T-helper 2 cell treated with Interferon-gamma antibody and Interleukin-4, amounts not matched to agents 100 ng/mL and 5 ng/mL, for 36 hours (primary cell): ENCODE results near the gene LDAH. TPM values are rescaled to one million over a fixed set of nuclear protein-coding genes. Genes with fewer than 3 reads are reported as not detected.
"Not testable (repeated sequence)": the region's sequence is repeated elsewhere in the genome, so short reads cannot be mapped to it uniquely, and the experiment has no call there.

Experiments
- intact Hi-C: fragments of 100-400 bp; cut with micrococcal nuclease; formaldehyde crosslinking; loops from one replicate; pipeline ENCODE4 v1.15.1; 2023
- total RNA-seq: library from RNA; stranded (reverse); gene quantifications from 2 replicates; pipeline ENCODE4 v1.2.3, GENCODE V29; 2022

Gene LDAH
- total RNA-seq = 31.3 and 33.6 TPM in 2 replicates

DNA sequence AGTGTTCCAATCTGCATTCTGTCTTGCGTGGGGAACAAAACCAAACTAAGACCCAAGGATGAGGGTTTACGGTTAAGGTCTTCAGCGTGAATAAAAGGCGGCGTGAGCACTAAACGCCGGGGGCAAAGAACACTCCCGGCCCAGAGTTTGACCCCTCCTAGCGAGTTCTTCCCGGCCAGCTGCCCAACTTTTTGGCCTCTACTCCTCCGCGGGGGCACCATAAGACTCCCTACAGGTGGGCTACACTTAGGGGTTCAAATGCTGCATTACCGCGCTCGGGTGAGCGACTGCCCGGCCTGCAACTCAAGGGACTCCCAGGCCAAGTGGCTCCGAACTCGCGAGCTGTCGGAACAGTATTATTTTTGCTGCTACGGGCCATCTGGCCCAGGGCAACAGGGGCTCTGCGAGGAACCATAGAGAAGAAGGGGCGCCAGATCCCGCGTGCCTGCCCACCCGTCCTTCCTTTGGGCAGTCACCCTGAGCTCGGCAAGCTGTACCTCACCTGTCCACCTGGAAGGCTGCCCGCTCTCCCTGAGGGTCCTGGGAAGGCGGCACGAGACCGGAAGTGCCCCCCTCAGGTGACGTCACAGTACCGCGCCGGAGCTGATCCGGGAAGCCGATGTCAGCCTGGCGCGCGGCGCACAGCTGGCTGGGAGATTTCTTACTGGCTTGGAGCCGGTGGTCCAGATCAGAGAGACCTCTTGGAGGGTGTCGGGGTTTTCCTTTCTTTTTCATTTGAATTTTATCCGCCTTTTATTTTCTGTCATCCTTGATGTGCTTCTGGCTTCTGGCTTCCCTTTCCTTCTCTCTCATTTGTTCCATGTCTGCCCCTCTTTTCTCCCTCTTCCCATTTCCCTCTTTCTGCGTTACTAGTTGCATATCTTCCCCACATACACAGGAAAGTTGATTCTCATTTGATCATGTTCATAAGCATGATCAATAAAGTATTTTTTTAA is at the start of gene LDAH:
LDAH (minus strand) TSS at position 567 of the 956 bp plus-strand sequence. CDS start 21,638 bp downstream, outside the sequence.
- intact Hi-C loops = loop anchor here (1.0 to 10.0 kb wide), 8 partner anchors 44 to 1476 kb away; partner anchors contain the start of genes HS1BP3, LAPTM4A, PUM2 and TTC32

DNA sequence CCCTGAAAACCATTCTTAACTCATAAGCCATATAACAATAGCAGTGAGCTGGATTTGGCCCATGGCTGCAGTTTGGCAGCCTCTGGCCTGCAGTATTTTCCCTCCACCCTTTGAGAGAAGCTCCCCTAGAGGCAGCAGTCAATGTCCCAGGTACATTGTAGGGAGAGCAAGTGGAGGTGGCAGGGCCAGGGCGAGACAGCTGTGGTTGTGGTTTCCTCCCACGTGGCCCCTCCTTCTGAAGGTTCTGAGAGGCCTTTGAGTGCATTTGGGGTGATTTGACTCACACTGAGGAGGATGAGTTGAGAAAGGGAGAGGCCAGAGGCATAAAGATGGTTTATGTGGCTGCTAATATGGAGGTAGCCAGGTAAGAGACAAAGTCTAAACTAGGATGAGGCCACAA is 45.5 kb upstream of the LDAH start:
- intact Hi-C loops = loop anchor here (5.0 kb wide), 1 partner anchor 46 kb away; the partner anchor contains the start of gene LDAH

DNA sequence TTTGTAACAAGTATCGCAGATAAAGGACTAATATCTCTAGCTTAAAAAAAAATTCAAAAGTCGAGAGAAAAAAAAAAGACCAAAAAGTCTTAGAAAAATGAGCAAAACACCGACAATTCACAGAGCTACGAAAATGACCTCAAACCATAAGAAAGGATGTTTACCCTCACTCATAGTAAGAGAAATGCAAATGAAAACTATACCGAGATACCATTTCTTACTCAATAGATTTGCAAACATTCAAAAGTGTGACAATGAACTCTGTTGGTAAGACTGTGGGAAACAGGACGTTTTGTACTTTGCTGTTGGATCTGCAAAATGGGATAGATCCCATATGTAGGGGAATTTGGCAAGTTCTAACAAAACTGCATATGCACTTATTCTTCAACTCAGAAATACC is 39.9 kb upstream of the LDAH start:
- intact Hi-C loops = no loop called here

DNA sequence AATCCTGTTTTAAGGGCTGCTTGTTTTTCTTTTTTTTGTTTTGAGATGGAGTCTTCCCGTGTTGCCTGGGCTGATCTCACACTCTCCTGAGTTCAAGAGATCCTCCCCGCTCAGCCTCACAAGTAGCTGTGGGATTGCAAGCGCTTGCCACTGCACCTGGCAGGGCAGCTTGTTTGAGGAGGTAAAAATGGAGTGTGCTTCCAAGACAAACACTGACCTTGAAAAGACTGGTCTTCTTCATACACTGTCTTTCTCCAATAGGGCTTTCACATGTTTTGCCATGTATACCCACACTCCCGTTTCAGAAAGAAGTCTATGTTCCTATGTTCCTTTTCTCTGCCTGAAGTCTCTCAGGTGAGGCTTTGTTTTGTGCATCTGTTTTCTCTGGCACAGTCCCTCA is 32.6 kb upstream of the LDAH start:
- intact Hi-C loops = no loop called here

DNA sequence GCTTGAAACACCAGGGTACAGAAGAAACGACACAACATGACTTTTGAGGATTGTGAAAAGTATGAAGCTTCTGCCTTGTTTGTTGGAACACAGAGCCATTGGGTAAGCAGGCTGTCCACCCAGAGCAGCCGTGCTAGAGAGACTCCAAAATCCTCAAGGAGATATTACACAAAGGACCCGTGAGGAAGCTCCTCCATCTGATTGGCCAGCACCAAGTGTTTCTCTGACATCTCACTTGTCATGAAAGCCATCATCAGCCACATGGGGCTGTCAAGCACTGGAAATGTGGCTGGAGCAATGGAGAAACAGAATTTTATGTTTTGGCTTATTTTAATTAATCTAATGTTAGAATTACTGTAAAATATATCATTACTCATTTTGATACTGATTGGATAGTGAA is 29.8 kb upstream of the LDAH start:
- intact Hi-C loops = no loop called here

DNA sequence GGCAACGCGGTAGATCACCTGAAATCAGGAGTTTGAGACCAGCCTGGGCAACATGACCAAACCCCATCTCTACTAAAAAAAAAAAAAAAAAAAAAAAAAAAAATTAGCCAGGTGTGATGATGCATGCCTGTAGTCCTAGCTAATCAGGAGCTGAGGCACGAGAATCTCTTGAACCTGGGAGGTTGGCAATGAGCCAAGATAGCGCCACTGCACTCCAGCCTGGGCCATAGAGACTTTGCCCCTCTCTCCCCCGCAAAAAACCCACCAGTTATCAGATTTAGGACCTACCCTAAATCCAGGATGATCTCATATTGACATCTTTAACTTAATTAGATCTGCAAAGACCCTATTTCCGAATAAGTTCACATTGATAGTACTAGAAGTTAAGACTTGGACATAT is 29.2 kb upstream of the LDAH start:
- intact Hi-C loops = no loop called here

DNA sequence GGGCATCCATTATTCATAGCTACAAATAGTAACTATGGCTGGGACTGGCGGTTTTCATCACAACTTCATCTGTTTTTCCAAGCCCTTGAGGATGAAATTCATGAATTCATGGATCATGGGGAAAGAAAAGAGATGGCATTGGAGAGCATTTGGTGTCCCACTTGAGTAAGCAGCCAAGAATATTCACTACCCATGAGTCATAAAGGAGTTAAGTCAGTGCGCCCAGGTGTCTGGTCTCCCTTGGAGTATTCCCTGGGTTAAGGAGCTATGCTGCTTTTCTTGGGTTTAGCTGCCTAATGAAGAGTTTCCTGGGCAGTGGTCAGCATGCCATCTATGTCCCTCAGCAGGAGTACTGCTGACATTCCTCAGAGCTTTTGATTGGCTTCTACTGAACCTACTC is 21.3 kb upstream of the LDAH start:
- intact Hi-C loops = no loop called here

DNA sequence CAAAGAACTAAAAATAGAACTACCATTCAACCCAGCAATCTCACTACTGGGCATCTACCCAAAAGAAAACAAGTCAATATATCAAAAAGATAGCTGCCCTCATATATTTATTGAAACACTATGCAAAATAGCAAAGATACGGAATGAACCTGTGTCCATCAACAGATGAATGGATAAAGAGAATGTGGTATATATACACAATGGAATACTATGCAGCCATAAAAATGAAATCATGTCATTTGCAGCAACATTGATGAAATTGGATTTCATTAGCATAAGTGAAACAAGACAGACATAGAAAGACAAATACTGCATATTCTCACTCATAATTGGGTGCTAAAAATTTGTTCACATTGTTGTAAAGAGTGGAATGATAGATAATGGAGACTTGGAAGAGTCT is 16.2 kb upstream of the LDAH start:
- intact Hi-C loops = no loop called here

DNA sequence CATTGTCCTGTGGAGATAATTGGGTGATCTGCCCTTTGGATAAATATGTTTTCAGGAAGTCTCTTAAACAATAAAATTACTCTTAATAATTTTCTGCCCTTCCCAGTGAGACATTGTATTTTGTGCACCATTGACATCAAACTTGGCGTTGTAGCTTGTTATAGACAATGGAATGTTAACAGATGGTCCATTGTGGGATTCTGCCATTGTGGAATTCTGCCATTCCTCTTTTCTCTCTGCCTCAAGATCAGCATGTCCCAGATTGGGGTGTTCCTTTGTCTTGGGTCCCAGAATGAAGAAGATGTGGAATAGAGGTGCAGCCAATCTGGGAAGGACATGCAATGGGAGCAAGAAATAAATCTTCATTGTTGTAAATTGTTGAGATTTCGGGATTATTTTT is 15.1 kb upstream of the LDAH start:
- intact Hi-C loops = no loop called here

DNA sequence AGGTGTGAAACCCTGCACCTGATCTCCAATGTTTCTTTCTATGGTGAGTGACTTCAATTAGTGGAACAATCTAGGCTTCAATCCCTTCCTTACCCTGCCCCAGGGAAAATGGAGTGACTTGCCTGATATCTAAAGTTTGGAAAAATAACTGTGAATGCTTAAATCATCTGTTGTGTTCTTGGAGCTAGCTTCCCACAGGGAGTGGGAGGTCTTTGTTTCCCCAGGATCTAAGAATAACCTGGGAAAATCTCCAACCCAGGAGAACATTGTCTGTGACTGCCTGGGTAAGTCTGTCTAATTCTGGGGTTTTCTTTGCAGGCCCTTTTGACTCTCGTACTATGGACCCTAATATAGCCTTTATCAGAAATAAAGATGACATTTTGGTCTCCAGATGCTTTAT is 13.6 kb upstream of the LDAH start:
- intact Hi-C loops = no loop called here

DNA sequence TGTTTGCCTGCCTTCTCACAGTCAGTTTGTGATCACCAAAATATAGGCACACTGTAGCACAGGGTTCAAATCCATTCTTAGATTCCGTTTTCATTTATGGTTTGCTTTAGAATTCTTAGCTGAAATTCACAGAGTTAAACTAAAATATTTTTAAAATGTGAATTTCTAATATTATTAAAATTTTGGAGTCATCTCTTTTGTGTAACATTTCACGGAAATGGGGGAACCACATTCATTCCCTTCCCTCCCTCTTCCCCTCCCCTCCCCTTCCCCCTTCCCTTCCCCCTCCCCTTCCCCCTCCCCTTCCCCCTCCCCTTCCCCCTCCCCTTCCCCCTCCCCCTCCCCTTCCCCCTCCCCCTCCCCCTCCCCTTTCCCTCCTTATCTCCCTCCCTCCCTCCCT is 11.4 kb upstream of the LDAH start:
- intact Hi-C loops = no loop called here

DNA sequence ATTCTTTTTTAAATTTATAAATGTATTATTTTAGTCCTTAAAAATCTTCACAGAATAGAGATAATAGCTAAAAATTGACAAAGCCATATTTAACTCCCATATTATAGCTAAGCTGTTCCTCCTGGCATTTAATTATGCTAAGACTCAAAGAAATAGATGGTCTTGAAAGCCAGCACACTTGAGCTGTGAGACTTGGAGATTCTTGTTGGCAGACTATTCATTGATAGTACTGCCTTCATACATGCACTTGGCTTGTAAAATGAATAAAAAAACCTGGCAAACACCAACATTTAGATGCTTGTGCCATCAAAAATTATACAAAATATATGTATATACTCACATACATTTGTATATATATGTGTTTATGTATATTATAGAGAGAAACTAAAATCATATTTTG is 9.7 kb upstream of the LDAH start:
- intact Hi-C loops = no loop called here

DNA sequence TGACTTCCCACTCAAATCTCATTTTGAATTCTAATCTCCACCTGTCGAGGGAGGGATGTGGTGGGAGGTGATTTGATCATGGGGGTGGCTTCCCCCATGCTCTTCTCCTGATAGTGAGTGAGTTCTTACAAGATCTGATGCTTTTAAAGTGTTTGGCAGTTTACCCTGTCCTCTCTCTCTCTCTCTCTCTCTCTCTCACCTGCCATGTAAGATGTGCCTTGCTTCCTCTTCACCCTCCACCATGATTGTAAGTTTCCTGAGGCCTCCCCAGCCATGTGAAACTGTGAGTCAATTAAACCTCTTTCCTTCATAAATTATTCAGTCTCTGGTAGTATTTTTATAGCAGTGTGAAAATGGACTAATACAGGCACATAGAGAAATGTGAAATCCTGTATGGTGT is 7.0 kb upstream of the LDAH start:
- intact Hi-C loops = loop anchor here (10.0 kb wide), 2 partner anchors 845 to 925 kb away; partner anchors contain the start of gene TTC32

DNA sequence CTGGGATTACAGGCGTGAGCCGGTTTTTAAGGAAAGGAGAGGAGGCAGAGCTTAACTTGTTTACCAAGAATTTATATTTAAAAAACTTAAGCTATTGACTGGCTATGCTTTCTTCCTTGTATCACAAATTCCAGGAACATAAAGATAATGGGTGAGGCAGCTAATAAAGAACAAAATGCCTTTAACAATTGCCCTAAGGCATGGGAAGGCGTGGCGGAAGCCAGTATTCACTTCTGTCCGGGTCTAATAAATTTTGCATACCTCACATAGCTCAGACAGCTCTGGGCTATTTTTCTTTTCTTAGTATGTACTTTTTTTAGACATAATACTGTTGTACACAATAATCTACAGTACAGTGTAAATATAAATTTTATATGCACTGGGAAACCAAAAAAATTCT is 1.0 kb upstream of the LDAH start:
- intact Hi-C loops = loop anchor here (2.0 to 10.0 kb wide), 7 partner anchors 43 to 1477 kb away; partner anchors contain the start of genes HS1BP3, LAPTM4A, PUM2 and TTC32

DNA sequence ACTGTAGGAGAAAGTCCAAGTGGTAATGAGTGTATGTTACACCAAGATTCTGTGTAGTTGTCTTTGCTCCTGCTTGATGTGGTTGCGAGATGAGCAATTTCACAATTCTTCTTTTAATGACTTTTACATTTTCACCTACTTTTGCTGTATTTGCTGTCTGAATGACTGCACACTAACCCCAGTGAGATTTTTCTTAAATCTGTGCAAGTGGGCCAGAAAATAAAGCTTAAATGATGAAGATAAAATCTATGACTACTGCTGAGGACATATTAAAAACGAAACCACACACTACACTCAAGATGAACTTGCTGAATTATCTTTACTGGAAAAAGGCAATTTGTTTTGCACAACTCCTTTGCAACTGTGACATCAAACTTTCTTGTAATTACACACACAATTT is 4.1 kb downstream of the LDAH start:
- intact Hi-C loops = no loop called here

DNA sequence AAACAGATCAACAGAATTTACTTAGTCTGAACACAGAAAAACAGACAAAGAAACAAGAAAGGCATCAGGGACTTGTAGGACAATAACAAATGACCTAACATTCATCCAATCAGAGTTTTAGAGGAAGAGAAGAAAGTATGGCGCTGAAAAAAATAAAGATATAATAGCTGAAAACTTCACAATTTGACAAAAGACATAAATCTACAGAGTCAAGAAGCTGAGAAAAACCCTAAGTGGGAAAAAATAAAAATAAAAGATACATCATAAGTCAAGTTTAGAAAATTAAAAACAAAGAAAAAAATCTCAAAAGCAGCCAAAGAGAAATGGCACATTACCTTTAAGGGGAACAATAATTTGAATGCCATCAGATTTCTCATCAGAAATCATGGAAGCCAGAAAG is 7.7 kb downstream of the LDAH start:
- intact Hi-C loops = no loop called here

DNA sequence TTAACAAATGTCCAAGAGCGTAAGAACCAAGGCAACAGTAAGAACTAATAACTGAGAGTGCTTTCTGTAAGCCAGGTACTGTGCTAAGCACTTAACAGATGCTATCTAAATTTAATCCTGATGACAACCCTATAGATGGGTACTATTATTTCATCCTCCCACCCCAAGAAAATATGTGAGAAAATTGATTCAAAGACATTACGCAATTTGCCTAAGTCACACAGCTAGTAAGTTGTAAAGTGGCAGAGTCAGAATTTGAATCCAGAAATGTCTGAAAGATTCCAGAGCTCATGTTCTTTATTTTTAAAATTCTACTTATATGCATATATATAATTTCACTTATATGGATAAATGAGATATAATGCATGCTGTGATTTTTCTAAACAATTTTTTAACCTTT is 10.1 kb downstream of the LDAH start:
- intact Hi-C loops = no loop called here

DNA sequence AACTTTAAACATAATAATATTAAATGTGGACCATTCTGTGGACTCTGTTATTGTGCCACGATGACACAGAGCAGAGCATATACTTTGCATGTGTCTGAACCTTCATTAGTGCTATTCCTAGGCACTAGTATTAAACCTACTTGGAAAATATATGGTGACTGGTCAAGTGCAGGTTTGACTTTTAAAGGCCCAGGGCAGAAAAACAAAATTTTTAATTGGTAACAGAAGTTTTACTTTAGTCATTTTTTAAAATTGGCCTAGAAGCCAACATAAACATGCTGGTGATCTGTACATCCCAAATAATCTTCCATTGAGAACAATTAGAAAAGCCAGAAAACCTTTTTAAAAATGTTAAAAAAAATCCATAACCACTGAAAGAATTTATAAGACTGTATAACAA is 16.6 kb downstream of the LDAH start:
- intact Hi-C loops = no loop called here

DNA sequence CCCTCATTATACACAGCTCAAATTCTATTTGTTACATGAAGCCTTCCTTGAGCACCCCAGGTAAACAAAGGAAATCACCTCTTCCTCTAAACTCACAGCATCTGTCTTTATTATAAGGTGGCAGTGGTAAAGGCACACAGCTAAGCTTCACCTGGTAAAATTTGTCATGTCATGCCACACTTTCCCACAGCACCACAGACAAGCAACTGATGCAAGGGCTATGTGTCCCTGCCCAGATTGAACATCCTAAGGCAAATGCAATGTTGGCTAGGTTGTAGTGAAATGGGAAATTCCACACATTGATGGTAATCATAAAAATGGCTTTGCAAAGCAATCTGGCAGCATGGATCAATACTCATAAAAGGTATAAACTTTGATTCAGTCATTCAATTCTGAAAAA is 18.9 kb downstream of the LDAH start:
- intact Hi-C loops = no loop called here

DNA sequence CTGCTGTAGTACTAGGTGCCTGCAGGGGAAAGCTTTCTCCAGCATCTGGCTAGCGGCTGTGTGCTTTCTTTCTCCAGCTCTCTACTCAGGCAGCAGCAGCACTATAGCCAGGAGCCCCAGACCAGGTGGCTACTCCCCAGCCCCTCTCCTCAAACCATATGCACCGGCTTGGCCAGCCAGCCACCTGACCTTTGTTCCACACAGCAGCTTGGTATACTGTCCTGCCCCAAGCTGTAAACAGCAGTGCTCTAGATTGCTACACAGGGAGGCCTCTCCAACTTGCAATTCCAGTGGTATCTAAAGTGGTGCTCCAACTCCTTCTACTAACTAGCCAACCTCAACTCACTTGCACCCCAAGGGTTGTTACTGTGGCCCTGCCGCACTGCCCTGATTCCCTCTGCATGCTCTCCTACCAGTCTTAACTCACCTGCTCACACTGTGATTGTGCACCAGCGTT is 19.6 kb downstream of the LDAH start:
- intact Hi-C loops = no loop called here

DNA sequence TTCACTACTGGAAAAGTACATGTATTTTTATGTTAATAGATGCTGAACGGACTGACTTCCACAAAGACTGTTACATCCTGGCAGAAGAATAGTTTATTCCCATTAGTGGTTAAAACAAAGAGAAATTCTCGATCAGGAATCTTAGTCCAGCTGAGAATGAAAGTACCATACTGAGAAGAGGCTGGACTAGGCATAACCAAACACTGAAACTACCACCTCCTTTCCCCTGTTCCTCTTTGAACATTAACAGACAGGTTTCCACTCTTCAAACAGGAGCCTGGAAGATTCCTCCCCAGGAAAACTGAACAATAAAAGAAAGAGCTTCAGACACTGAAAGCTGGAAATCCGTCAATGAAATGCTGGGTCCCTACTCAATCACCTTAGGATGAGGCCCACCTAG is 25.8 kb downstream of the LDAH start:
- intact Hi-C loops = no loop called here

DNA sequence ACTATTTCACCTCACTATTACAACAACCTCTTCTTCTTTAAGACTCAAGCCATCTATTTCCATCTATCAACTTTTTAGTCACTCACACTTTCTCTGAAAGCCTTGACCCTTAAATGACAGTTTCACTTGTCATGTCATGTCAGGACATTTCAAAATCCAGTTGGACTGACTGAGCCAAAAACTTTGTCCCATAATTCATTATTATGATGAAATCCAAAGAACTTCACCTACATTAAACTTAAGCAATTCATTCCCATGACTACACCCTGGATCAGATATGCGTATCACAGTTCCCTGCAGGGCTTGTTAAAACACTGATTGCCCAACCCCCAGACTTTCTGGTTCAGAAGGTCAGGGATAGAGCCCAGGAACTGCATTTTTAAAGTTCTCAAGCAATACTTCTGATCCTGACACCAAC is 26.5 kb downstream of the LDAH start:
- intact Hi-C loops = no loop called here

DNA sequence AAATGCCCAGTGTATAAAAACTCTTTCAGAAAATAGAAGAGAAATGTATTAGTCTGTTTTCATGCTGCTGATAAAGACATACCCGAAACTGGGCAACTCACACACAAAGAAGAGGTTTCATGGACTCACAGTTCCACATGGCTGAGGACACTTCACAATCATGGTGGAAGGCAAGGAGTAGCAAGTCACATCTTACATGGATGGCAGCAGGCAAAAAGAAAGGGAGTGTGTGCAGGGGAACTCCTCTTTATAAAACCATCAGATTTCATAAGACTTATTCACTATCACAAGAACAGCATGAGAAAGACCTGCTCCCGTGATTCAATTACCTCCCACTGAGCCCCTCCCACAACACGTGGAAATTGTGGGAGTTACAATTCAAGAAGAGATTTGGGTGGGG is 29.0 kb downstream of the LDAH start:
- intact Hi-C loops = not testable (repeated sequence)
